Measurements from ENCODE around the gene PLCB4. TPM values are rescaled to one million over a fixed set of nuclear protein-coding genes. Genes with fewer than 3 reads are reported as not detected.

PLCB4 gene
- polyA plus RNA-seq, 3 donors: not detected

DNA sequence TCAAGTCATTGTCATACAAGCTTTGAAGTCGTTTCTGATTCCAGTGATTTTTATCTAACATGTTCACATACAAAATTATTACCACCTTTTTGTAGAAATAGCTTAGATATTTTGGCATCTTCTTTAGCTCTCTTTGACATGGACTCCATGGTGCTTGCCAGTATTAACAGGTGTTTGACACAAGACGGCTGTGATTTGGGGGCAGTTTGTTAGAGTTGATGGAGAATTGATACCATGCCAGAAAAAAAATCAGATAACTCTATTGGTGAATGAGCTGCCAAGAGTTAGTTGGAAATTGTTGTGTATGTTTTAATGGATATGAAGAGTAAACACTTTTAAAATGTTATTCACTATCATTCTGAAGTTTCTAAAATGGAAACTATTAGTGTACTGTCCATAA lies 298.9 kb downstream of the PLCB4 start:
- Histone ChIP-seq H3K36me3 (replicated peaks in 1 of 2; ENCODE audit: control insufficient read depth in 1 of 2, insufficient read depth in 2 of 2, low read length in 2 of 2) (no peaks in the 10 kb centered on the region), H3K4me1 (ENCODE audit: control insufficient read depth in 1 of 2, insufficient read depth in 2 of 2, low read length in 2 of 2) (no peaks in the 10 kb centered on the region), H3K79me2 (ENCODE audit: insufficient read depth, low read length) (no peaks in the 10 kb centered on the region), H3K9ac (ENCODE audit: insufficient read depth, low read length, poor library complexity, severe bottlenecking) (no peak overlapping the region), H3K27ac (ENCODE audit: low read depth in 1 of 2, low read length in 2 of 2) (no peak overlapping the region), H3K4me2 (replicated peaks; ENCODE audit: extremely low read depth, low read length, poor library complexity, severe bottlenecking) (no peak overlapping the region), H2AFZ (ENCODE audit: insufficient read depth, low read depth, low read length, poor library complexity, severe bottlenecking) (no peak overlapping the region), H4K20me1 (ENCODE audit: insufficient read depth, low read length) (no peaks in the 10 kb centered on the region), H3K27me3 (ENCODE audit: control insufficient read depth in 2 of 2, insufficient read depth in 2 of 2, low read length in 2 of 2) (no peaks in the 10 kb centered on the region), H3K9me3 (replicated peaks in 1 of 2; ENCODE audit: control insufficient read depth in 1 of 2, insufficient read depth in 1 of 2, low read length in 2 of 2) (no peaks in the 10 kb centered on the region), H3K4me3 (replicated peaks in 1 of 3; ENCODE audit: low read depth in 2 of 3, low read length in 3 of 3) (no peak overlapping the region)
- no peak overlapping the region for H3K27ac Mint-ChIP-seq
- peaks cover 0 to 1% (median 0%) of the 10 kb centered on the region in 7 donors for H3K9me3 Mint-ChIP-seq
- no peak for DNase-seq
- TF ChIP-seq, protein P1, sequence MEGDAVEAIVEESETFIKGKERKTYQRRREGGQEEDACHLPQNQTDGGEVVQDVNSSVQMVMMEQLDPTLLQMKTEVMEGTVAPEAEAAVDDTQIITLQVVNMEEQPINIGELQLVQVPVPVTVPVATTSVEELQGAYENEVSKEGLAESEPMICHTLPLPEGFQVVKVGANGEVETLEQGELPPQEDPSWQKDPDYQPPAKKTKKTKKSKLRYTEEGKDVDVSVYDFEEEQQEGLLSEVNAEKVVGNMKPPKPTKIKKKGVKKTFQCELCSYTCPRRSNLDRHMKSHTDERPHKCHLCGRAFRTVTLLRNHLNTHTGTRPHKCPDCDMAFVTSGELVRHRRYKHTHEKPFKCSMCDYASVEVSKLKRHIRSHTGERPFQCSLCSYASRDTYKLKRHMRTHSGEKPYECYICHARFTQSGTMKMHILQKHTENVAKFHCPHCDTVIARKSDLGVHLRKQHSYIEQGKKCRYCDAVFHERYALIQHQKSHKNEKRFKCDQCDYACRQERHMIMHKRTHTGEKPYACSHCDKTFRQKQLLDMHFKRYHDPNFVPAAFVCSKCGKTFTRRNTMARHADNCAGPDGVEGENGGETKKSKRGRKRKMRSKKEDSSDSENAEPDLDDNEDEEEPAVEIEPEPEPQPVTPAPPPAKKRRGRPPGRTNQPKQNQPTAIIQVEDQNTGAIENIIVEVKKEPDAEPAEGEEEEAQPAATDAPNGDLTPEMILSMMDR (IDR thresholded peaks at IDR 0.05): no peak
- 60% methylated on average over 1 of the region's 2 CpGs for WGBS (ENCODE audit: insufficient coverage)
- H3K27me3 Mint-ChIP-seq (ENCODE audit: low read depth in 3 of 3): no peaks in the 10 kb centered on the region
- intact Hi-C loops (cut with micrococcal nuclease): no loop called here
- no peaks in the 10 kb centered on the region for H3K36me3 Mint-ChIP-seq
- no peaks in the 10 kb centered on the region for H3K4me1 Mint-ChIP-seq
- H3K4me3 Mint-ChIP-seq: no peak overlapping the region

DNA sequence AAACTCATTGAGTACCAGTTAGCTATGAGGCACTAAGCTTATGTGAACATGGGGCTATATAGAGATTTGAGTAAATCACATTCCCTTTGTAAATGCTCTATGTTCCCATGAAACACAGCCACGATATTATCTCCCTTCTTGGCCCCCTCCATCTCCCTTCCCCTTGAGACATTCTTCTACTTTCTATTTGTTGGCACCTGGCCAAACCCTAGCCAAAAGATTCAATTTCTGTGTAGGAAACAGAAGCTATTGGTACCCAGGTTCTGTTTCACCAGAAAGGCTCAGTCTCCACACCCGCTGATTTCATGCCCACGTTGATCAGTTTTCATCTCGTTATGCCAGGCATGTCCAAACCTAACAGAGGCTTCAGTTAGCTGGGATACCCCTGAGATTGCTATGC lies 300.0 kb downstream of the PLCB4 start:
- DNase-seq: no peak
- no peak overlapping the region for H3K27ac Mint-ChIP-seq
- H3K9me3 Mint-ChIP-seq: peaks cover 0 to 1% (median 0%) of the 10 kb centered on the region in 7 donors
- Histone ChIP-seq H3K79me2 (ENCODE audit: insufficient read depth, low read length) (no peaks in the 10 kb centered on the region), H3K4me3 (replicated peaks in 1 of 3; ENCODE audit: low read depth in 2 of 3, low read length in 3 of 3) (no peak overlapping the region), H3K27me3 (ENCODE audit: control insufficient read depth in 2 of 2, insufficient read depth in 2 of 2, low read length in 2 of 2) (no peaks in the 10 kb centered on the region), H3K4me1 (ENCODE audit: control insufficient read depth in 1 of 2, insufficient read depth in 2 of 2, low read length in 2 of 2) (no peaks in the 10 kb centered on the region), H3K4me2 (replicated peaks; ENCODE audit: extremely low read depth, low read length, poor library complexity, severe bottlenecking) (no peak overlapping the region), H3K36me3 (replicated peaks in 1 of 2; ENCODE audit: control insufficient read depth in 1 of 2, insufficient read depth in 2 of 2, low read length in 2 of 2) (no peaks in the 10 kb centered on the region), H3K9ac (ENCODE audit: insufficient read depth, low read length, poor library complexity, severe bottlenecking) (no peak overlapping the region), H4K20me1 (ENCODE audit: insufficient read depth, low read length) (no peaks in the 10 kb centered on the region), H2AFZ (ENCODE audit: insufficient read depth, low read depth, low read length, poor library complexity, severe bottlenecking) (no peak overlapping the region), H3K9me3 (replicated peaks in 1 of 2; ENCODE audit: control insufficient read depth in 1 of 2, insufficient read depth in 1 of 2, low read length in 2 of 2) (no peaks in the 10 kb centered on the region), H3K27ac (ENCODE audit: low read depth in 1 of 2, low read length in 2 of 2) (no peak overlapping the region)
- H3K36me3 Mint-ChIP-seq: no peaks in the 10 kb centered on the region
- TF ChIP-seq, protein P1 (IDR thresholded peaks at IDR 0.05): no peak
- 94% methylated on average over 4 of the region's 4 CpGs for WGBS (ENCODE audit: insufficient coverage)
- H3K4me3 Mint-ChIP-seq: no peak overlapping the region
- H3K27me3 Mint-ChIP-seq (ENCODE audit: low read depth in 3 of 3): no peaks in the 10 kb centered on the region
- intact Hi-C loops (cut with micrococcal nuclease): no loop called here
- no peaks in the 10 kb centered on the region for H3K4me1 Mint-ChIP-seq

Data from CD14-positive monocyte (primary cell).